ENCODE measurements around the gene HNRNPD.
A peak's percentile ranks its signal among the peaks of the same experiment; 100 is the strongest.

The HNRNPD gene

GRCh38 chr4:82360298-82361177 is 13.3 kb downstream of the HNRNPD start:
- peak; percentile 54 for TF ChIP-seq CTCF (IDR thresholded peaks at IDR 0.05; ENCODE audit: control insufficient read depth, insufficient read depth, low read depth, low read length, missing control alignments)
- no peak for DNase-seq (ENCODE audit: low read depth)
- no peak overlapping the region for H3K4me3 ChIP-seq (ENCODE audit: control insufficient read depth, low read depth, low read length)

DNA sequence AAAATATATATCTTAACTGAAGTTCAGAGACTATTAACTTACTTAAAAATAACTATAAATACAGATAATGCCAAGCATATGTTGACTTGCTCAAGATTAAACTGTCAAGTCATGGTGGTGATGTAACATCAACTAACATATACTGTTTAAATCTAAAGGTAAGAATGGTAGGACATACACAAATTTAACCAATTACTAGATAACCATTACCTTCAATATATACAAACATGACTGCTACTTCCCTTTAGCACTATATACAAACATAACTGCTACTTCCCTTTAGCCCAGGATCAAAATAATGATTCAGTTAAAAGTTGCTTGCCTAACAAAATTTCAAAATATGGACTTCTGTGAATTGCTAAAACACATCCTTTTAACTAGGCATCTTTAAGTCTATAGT is 14.9 kb downstream of the HNRNPD start:
- no peak for DNase-seq (ENCODE audit: low read depth)
- no peak overlapping the region for H3K4me3 ChIP-seq (ENCODE audit: control insufficient read depth, low read depth, low read length)
- no peak for TF ChIP-seq CTCF (IDR thresholded peaks at IDR 0.05; ENCODE audit: control insufficient read depth, insufficient read depth, low read depth, low read length, missing control alignments)

DNA sequence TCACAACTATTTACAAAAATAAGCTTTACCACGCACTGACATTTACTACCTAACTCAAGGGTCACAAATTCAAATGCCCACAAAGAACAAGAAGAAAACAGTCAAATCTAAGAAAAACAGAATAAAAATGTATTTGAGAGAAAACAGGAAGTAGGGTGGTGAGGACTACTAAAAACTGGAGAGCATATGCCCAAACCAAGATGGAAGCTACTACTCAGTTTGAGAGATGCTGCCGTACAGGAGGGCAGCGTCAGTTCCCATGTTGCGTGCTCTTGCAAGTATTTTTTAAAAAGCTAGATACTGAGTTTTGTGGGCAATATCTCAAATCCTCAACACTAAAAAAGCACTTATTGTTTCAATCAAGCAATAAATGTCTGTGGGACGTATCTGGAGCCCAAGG is 16.2 kb downstream of the HNRNPD start:
- H3K4me3 ChIP-seq (ENCODE audit: control insufficient read depth, low read depth, low read length) = no peak overlapping the region
- no peak for DNase-seq (ENCODE audit: low read depth)

GRCh38 chr4:82354788-82355187 is 19.0 kb downstream of the HNRNPD start:
- DNase-seq (ENCODE audit: low read depth) = no peak
- no peak for TF ChIP-seq CTCF (IDR thresholded peaks at IDR 0.05; ENCODE audit: control insufficient read depth, insufficient read depth, low read depth, low read length, missing control alignments)

More for the DNA sequence above, 16.2 kb downstream of the HNRNPD start:
- TF ChIP-seq CTCF (IDR thresholded peaks at IDR 0.05; ENCODE audit: control insufficient read depth, insufficient read depth, low read depth, low read length, missing control alignments) = no peak

DNA sequence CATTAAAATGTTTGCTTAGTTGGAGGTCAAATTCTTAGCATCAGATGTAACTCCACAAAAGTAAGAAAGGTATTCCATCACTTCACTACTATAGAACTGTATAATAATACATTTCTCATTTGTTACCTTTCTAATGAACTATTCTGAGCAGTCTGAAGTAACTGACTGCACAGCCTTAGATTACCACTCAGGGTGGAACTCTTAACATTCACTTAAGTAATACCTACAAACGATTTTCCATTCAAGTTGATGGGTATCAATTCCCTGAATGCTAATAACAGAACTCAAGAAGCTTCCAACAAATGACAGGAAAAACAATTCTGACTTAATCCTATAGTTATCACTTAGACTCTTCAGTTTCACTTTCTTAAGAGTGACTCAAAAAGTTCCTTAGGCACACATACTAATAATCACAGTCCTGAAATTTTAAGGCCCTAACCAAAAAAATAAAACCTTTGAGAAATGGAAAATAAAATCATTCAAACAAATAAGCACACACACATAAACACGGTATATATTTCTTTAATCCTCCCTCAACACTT is 20.9 kb downstream of the HNRNPD start:
- DNase-seq (ENCODE audit: low read depth) = no peak
- no peak overlapping the region for H3K4me3 ChIP-seq (ENCODE audit: control insufficient read depth, low read depth, low read length)
- no peak for TF ChIP-seq CTCF (IDR thresholded peaks at IDR 0.05; ENCODE audit: control insufficient read depth, insufficient read depth, low read depth, low read length, missing control alignments)

More at GRCh38 chr4:82354788-82355187, 19.0 kb downstream of the HNRNPD start:
- no peak overlapping the region for H3K4me3 ChIP-seq (ENCODE audit: control insufficient read depth, low read depth, low read length)

GRCh38 chr4:82352118-82352824 is 21.5 kb downstream of the HNRNPD start:
- no peak overlapping the region for H3K4me3 ChIP-seq (ENCODE audit: control insufficient read depth, low read depth, low read length)
- no peak for DNase-seq (ENCODE audit: low read depth)
- no peak for TF ChIP-seq CTCF (IDR thresholded peaks at IDR 0.05; ENCODE audit: control insufficient read depth, insufficient read depth, low read depth, low read length, missing control alignments)
